Activated T-cell treated with anti-CD3 and anti-CD28 coated beads, Interleukin-2, amount 50 U/mL, for 72 hours (primary cell): ENCODE data around the gene C1R. TPM values are rescaled to one million over a fixed set of nuclear protein-coding genes. Genes with fewer than 3 reads are reported as not detected.

Source experiments
- total RNA-seq, 2 donors: library from RNA; stranded (reverse); gene quantifications; one replicate each; pipeline ENCODE4 v1.2.3, GENCODE V29; 2022

The C1R gene
- total RNA-seq, 2 donors from 2014 or later = 5.6 to 6.4 TPM

Other genes with a start within 250 kb of the C1R start
- gene CDCA3, start 241.2 kb downstream of the C1R start, total RNA-seq = 10 to 100 TPM; 67.7 to 94.8 TPM
- gene USP5, start 240.3 kb downstream of the C1R start, total RNA-seq = 100 to 1,000 TPM in 1 of 2 donors, 10 to 100 TPM in 1; 98.0 to 105 TPM
- 100 to 1,000 TPM; 504 to 562 TPM for gene TPI1, start 224.9 kb downstream of the C1R start, total RNA-seq
- gene SPSB2, start 219.1 kb downstream of the C1R start, total RNA-seq = 10 to 100 TPM in 1 of 2 donors, 1 to 10 TPM in 1; 9.6 to 10.4 TPM
- 10 to 100 TPM in 1 of 2 donors, 1 to 10 TPM in 1; 8.6 to 11.3 TPM for gene LRRC23, start 187.6 kb downstream of the C1R start, total RNA-seq
- 100 to 1,000 TPM; 115 to 145 TPM for gene ENO2, start 177.9 kb downstream of the C1R start, total RNA-seq
- gene ATN1, start 164.5 kb downstream of the C1R start, total RNA-seq = 10 to 100 TPM; 51.4 to 64.9 TPM
- not detected for gene RNU7-1, start 148.6 kb downstream of the C1R start, total RNA-seq
- gene C12orf57, start 148.4 kb downstream of the C1R start, total RNA-seq = 100 to 1,000 TPM; 259 to 301 TPM
- 100 to 1,000 TPM; 238 to 313 TPM for gene PTPN6, start 141.1 kb downstream of the C1R start, total RNA-seq
- 100 to 1,000 TPM; 296 to 348 TPM for gene PHB2, start 121.8 kb downstream of the C1R start, total RNA-seq
- 10 to 100 TPM; 44.9 to 45.7 TPM for gene EMG1, start 121.5 kb downstream of the C1R start, total RNA-seq
- 10 to 100 TPM; 28.3 to 29.0 TPM for gene LPCAT3, start 74.0 kb downstream of the C1R start, total RNA-seq
- 1 to 10 TPM; 4.0 to 6.6 TPM for gene C1S, start 31.7 kb downstream of the C1R start, total RNA-seq
- 10 to 100 TPM; 22.6 to 27.4 TPM for gene C1RL, start 16.8 kb upstream of the C1R start, total RNA-seq
- gene RBP5, start 36.4 kb upstream of the C1R start, total RNA-seq = under 1 TPM in 1 of 2 donors, not detected in 1; 0.26 TPM
- 10 to 100 TPM; 56.1 to 59.2 TPM for gene CLSTN3, start 37.9 kb upstream of the C1R start, total RNA-seq
- 10 to 100 TPM; 25.4 to 35.2 TPM for gene PEX5, start 97.2 kb upstream of the C1R start, total RNA-seq
- gene ACSM4, start 211.6 kb upstream of the C1R start, total RNA-seq = not detected